Right lobe of liver (tissue), 4 donors: ENCODE data around the gene FLRT3.

ENCODE experiments used
- CTCF ChIP-seq, 4 donors: fragments of 200-600 bp in 3 of 4; fragments of 450-650 bp in 1 of 4; IDR thresholded peaks; one replicate each; pipeline versions ENCODE4 v1.5.1 to v1.8.0; 2016 to 2022; ENCODE audit warnings: antibody characterized with exemption in 4 of 4, mild to moderate bottlenecking in 2 of 4
- POLR2A ChIP-seq: fragments of 450-650 bp; IDR thresholded peaks from one replicate; pipeline ENCODE4 v1.6.1; 2017; ENCODE audit warnings: antibody characterized with exemption, mild to moderate bottlenecking
- donor health status: DM: no; HTN: no; CAD: no.
- donor health status: DM: no; HTN: no; CAD: no.
- donor health status: DM: no; HTN: yes; CAD: no.

- TF ChIP-seq CTCF (IDR thresholded peaks at IDR 0.05), result no peak
- no peak for TF ChIP-seq POLR2A
Measured at GRCh38 chr20:14384416-14385175, 47.2 kb upstream of the FLRT3 start.
